Upper lobe of left lung (tissue), 4 donors: Measurements from ENCODE around the gene MEGF10.

Experiments used
- EP300 ChIP-seq, 4 donors: sonication (generic); formaldehyde crosslinking; IDR thresholded peaks; one replicate each; pipeline ENCODE4 v1.5.1; 2017; ENCODE audit warnings: antibody characterized with exemption in 4 of 4, control low read depth in 2 of 4
- POLR2A ChIP-seq, 4 donors: fragments of 450-650 bp; IDR thresholded peaks; one replicate each; pipeline ENCODE4 v1.5.1; 2016 to 2017; ENCODE audit warnings: antibody characterized with exemption in 4 of 4, mild to moderate bottlenecking in 2 of 4
- POLR2AphosphoS5 ChIP-seq, 2 donors: sonication (generic); formaldehyde crosslinking; IDR thresholded peaks; one replicate each; pipeline ENCODE4 v1.5.1; 2017; ENCODE audit warnings: antibody characterized with exemption in 2 of 2
- TF ChIP-seq, protein P1 (sequence below), 6 experiments: fragments of 450-650 bp in 4 of 6; fragments of 200-600 bp in 2 of 6; sonication (generic) in 2 of 6; IDR thresholded peaks; one replicate each; pipeline ENCODE4 v1.5.1; 2016 to 2019; ENCODE audit warnings: antibody characterized with exemption in 6 of 6

DNA sequence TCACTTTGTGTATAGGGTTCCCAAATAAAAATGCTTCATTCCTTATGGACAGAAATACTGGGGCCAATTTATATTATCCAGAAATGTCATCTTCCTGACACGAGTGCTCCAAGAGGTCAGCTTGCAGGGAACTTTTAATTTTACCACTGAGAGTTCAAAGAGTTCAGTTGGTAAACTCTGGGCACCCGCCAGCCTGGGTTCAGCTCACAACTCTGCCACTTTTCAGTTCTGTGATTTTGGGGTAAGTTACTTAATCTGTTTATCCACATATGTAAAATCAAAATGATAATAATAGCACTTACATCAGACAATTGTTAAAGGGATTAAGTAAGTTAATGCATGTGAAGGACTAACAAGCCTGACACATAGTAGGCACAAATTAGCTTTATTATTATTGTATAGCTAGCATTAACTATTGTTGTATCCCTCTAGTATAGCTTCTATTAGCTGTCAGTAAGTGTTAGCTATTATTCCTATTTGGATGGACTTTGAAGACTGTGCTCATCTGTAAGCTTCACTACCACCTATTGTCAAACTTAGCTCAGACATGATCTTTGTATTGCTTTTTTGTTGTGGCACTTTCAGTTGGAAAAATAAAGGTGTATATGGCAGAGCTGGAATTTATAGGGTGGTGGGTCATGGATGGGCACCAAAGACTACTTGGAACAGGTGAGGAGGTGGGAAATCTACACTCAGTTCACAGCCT, 1.6 kb downstream of the MEGF10 start:
- TF ChIP-seq POLR2A (IDR thresholded peaks at IDR 0.05) (no peak), POLR2AphosphoS5 (IDR thresholded peaks at IDR 0.05) (no peak), EP300 (IDR thresholded peaks at IDR 0.05) (no peak)
- TF ChIP-seq, protein P1, sequence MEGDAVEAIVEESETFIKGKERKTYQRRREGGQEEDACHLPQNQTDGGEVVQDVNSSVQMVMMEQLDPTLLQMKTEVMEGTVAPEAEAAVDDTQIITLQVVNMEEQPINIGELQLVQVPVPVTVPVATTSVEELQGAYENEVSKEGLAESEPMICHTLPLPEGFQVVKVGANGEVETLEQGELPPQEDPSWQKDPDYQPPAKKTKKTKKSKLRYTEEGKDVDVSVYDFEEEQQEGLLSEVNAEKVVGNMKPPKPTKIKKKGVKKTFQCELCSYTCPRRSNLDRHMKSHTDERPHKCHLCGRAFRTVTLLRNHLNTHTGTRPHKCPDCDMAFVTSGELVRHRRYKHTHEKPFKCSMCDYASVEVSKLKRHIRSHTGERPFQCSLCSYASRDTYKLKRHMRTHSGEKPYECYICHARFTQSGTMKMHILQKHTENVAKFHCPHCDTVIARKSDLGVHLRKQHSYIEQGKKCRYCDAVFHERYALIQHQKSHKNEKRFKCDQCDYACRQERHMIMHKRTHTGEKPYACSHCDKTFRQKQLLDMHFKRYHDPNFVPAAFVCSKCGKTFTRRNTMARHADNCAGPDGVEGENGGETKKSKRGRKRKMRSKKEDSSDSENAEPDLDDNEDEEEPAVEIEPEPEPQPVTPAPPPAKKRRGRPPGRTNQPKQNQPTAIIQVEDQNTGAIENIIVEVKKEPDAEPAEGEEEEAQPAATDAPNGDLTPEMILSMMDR (IDR thresholded peaks at IDR 0.05) = no peak
